LoVo (cell line): ENCODE measurements around the gene AGAP3.

ENCODE experiments used
- DNase-seq: peaks from one replicate; pipeline ENCODE4 v3.0.0-alpha.2; 2016; ENCODE audit warnings: low spot score

Gene AGAP3

DNA sequence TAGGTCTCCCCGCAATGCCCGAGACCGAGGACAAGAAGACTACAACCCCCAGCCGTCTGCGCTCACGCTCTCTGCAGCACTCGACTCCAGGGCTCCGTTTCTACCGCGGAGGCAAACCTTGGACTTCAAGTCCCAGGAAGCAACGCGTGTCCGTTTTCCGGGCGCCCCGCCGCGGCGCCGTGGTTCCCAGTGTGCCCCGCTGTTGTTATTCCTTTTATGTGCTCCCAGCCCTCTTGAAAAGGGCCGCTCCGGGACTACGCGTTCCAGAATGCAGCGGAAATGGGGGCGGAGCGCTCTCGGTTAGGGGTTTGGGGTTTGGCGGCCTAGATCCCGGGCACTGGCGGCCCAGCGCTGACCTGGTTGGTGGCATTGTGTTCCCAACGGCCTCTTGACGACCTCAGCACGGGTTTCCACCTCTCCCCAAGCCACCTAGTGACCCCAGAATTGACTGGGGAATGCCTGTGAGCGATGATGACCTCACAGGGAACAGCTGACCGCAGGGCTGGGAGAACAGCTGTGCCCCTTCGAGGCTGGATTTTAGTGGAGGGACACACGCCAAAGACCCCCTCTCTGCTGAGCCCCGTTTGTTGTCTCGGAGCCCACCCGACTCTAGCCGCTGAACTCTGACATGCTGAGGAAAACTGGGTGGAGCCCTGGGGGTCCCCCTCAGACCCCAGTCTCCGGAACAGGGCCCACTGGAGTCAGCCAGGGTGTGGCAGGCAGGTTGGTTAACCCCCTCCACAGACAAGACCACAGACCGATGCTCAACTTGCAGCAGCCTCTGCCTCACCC lies 28.1 kb upstream of the AGAP3 start:
- DNase-seq: peak; percentile 100

DNA sequence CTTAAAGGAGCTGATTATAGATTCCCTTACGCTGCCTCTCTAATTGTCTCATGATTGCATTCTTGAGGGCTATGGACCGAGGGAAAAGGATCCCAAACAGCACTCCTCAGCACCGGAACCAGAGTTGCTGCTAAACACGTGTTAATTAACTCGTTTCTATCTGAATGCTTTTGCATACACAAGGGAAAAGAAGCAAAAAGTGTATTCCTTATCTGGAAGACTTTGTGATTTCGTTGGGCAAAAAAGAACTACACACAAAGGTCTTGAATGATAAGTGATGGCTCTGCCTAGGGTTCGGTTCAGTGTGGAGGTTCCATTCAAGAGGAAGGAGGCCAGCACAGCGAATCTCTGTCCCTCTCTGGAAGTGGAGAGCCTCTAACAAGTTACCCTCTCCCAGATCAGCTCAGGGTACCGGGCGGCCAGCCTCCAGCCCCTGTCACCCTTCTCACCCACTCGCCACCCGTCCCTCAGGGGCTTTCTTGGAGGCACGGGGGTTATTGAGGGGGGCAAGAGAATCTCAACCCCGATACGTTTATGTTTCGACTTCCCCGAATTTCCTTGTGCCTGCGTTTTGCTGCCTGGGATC lies 27.4 kb upstream of the AGAP3 start:
- DNase-seq: no peak

DNA sequence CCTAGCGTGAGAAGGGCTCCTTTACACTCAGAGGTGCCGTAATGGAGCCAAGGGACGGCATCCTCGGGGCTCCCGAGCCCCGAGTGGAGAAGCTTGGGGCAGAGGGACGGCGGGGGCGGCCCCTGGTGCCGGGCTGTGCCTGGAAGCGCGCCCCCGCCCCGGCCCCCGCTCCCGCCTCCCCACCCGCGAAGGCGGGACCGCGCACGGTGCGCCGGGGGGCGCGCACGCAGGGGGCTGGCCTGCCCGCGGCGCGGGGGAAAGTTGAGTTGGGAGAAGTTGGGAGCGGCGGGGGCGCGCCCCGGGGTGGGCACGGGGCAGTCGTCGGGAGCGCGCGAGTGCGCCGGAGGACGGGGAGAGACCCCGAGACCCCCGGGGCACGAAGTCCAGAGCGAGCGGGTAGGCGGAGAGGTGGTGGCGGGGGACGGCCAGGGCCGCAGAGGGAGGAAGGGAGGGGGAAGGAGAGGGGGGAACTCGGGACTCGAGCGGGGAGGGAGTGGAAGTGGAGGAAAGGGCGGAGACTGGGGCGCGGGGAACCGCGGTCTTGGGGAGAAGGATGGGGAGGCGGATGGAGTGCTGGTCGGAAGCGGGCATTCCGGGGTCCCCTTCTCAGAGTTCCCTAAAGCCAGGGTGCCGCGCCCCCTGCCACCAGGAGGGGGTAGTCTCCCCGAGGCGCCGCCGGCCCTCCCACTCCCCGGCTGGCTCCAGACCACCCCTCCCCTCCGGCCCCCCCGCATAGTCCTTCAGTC lies 26.7 kb upstream of the AGAP3 start, which contains the start of gene SLC4A2:
SLC4A2 (plus strand) TSS at position 223 of the 746 bp plus-strand sequence. CDS start 2,399 bp downstream, outside the sequence.
- DNase-seq: peak; percentile 77

DNA sequence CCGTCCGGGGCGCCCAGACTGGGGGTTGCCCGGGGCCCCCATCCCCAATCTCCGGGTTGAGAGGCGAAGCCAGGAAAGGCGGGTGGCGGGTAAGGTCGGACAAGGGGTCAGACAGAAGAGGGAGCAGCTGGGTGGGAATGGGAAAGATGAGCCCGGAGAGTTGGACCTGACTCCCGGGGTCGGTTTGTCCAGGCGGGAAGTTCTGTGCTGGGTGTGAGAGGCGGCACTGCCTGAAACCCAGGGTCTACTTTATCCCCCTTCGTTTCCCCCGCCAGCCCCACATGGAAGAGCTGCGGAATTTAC lies 26.2 kb upstream of the AGAP3 start:
- no peak for DNase-seq

DNA sequence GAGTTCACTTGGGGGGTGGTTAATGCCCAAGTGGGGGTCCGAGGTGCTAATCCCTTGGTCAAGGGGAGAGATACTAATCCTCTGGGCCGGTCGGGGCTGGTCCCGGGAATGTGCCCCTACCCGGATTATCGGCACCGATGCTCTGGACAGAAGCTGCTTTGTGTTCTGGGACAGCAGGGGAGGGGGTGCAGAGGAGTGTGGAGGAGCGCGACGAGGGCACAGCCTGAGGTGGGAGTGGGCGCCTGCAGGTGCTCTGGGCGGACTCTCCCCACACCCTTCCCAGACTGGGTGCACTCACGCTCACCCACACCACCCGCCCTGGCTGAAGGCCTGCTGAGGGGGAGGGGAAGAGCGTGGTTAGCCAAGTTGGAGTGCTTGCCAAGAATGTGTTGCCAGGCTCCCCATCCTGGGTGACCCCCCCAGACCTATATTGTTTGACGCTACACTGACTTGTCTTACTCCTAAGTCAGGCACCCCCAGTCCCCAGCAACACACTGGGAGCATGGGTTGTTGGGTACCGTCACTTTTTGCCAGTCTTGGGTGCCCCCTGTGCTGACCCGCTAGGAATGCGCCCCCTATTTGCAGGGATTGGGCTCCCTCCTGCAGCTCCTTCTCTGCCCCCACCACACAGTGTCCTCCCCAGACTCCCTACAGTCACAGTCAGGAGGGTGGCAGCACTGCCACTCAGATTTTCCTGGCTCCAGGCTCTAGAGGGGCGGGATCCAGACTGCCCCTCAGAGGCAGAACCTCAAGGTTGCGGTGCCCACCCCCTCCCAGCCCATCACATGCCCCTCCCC lies 25.7 kb upstream of the AGAP3 start:
- no peak for DNase-seq

DNA sequence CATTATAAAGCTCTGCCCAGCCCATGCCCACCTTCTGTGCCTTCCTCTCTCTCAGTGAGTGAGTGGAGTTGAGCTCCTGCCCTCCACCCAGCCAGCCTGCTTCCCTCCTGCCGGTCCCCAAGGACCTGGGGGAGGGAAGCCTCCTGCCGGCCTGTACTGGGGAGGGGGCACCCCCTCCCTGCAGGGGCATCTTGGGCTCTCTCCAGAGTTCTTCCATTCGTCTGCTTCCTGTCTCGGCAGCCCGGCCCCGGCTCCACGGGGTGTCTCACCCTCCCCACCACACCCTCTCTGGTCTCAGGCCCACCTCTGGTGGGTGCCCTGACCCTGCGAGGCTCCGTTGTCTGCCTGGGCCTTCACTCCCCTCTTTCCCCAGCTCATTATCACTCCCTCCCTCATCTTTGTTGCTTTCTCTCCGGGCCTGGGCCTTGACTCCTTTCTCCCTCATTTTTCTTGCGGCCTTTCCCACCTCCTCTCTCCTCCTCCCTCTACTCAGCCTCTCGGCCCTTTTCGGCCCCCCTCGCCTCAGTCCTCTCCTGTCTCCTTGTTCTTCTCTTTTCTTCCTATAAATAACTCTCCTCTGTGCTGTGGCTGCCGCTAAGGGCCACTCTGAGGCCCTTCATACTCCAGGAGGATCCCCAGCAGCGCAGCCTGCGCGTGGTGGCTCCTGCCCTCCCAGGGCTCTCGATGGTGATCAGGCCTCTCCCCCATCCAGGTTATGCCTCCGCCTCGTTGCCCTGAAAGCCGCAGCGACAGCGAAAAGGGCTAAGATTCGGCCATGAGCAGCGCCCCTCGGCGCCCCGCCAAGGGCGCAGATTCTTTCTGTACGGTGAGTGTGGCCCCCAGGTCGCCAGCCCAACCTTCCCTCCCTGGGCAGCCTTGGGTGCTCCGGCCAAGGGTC lies 24.8 kb upstream of the AGAP3 start:
- no peak for DNase-seq

DNA sequence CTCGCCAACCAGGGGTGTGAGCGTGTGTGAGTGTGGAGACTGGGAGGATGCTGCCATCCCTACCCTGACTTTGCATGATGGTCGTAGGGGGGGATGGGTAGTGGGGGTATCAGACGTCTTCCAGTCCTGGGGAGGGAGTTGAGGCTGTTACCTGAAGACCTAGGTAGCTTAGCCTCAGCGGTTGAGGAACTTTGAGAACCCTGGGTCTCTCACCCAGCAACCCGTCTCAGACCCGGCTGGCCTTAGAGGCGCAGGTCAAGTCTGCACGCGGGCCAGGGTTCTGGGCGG lies 24.2 kb upstream of the AGAP3 start:
- no peak for DNase-seq

DNA sequence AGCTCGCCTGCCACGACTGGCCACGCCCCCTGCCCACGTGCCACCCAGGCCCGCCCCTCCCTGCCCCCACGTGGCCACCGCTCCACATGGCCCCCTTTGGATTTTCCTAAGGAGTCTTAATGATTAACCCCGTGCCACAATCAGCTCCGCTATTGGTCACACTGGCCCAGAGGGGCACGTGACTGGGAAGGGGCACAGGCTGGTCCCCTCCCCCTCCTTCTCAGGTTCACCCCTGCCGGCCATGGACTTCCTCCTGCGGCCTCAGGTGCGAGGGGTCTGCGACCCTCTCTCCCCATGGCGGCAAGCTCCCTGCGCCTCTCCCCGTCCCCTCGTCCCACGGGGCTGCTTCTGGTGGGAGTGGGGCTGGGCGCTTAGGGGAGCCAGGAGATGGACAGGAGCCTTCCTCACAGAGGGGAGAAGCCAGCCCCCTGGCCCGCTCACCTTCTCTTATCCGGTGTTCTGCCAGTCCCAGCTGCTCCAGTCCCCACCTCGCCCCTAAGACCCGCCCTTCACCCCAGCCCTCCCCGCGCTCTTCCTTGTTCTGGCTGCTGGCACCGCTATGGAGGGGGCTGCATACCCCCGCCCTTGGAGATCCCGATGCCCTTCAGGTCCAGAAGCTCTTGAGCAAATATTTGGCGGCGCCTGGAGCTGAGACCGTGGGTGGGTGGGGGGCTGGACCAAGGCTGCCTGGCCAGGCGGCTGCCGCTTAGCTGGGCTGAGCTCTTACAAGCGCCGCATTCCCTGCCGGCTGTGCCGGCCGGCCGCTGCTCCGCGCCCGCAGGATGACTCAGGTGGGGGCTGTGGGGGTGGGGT lies 23.7 kb upstream of the AGAP3 start:
- DNase-seq: no peak

DNA sequence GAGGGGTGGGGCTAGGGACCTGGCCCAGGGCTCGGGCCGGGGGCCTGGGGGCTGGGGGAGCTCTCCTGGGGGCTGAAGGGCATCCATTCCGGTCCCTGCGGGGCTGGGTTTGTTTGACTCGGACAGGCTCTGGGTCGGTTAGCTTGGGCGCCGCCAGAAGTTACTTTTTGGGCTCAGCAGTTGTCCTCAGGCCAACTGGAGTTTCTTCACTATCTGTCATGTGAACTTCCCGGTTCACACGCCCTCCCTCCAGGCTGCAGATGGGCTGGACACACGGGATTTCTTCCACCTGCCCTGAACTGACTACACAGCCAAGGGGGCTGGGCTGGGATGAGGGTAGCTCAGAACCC lies 23.1 kb upstream of the AGAP3 start:
- no peak for DNase-seq

DNA sequence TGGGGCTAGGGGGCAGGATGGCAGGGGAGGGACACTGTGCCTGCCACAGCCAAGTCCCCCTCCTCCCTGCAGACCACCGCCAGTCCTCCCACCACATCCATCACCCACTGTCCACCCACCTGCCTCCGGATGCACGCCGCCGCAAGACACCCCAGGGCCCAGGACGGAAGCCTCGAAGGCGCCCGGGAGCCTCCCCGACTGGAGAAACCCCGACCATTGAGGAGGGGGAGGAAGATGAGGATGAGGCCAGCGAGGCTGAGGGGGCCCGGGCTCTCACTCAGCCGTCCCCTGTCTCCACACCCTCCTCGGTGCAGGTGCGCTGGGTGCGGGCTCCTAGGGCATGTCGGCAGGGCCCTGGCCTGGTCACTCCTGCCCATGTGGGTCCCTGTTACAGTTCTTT lies 21.8 kb upstream of the AGAP3 start:
- DNase-seq: no peak

DNA sequence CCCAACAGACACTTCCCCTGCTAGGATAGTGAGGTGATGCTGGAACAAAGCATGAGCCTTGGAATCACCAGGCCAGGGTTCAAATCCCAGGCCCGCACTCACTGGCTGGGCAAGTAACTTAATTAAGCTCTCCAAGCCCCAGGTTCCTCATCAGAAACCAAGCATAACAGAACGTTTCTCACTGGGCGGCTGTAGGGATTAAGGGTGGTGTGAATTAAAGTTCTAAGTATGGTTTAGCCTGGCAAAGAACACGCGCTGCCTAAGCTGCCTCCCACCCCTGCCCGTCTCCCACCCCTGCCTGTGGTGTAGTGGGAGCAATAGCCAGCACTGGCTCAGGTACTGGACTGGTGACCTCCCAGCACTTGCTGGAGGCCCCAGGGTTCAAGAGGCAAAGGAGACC lies 21.3 kb upstream of the AGAP3 start:
- DNase-seq: no peak

DNA sequence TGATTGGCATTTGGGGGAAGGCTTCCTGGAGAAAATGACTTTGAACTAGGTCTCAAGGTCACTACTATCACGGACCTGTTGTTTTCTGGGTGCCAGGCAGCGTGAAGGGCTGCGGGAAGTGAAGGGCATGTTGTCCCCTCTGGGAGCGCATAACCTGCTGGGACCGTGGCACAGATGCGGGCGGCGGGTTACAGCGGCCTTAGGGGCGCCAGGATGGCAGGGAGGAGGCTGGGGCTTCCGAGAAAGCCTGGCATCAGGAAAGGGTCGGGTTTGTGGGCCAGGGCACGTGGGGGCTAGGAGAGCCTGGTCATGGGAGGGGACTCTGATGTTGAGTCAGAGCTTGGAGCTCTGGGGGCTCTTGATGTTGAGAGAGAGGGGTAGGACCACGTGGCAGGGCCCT lies 20.8 kb upstream of the AGAP3 start:
- no peak for DNase-seq

DNA sequence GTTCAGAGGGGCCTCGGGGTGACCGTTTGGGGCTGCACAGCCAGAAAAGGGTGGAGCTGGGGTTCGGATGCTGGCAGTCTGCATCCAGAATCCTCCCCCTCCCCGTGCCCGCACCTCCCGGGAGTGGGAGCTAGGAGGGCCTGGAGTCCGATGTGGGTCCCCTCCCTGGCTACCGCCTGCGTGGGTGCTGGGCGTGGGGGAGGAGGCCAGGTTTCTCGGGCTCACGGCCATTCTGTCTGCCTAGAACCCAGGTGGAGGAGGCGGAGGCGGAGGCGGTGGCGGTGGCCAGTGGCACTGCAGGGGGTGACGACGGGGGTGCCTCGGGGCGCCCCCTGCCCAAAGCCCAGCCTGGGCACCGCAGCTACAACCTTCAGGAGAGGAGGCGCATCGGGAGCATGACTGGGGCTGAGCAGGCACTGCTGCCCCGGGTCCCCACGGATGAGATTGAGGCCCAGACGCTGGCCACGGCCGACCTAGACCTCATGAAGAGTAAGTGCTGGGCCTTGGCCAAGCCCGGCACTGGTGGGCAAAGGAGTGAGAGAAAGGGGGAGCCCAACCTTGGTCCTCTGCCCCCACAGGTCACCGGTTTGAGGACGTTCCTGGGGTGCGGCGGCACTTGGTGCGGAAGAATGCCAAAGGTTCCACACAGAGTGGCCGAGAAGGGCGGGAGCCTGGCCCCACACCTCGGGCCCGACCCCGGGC lies 19.9 kb upstream of the AGAP3 start:
- DNase-seq: no peak

DNA sequence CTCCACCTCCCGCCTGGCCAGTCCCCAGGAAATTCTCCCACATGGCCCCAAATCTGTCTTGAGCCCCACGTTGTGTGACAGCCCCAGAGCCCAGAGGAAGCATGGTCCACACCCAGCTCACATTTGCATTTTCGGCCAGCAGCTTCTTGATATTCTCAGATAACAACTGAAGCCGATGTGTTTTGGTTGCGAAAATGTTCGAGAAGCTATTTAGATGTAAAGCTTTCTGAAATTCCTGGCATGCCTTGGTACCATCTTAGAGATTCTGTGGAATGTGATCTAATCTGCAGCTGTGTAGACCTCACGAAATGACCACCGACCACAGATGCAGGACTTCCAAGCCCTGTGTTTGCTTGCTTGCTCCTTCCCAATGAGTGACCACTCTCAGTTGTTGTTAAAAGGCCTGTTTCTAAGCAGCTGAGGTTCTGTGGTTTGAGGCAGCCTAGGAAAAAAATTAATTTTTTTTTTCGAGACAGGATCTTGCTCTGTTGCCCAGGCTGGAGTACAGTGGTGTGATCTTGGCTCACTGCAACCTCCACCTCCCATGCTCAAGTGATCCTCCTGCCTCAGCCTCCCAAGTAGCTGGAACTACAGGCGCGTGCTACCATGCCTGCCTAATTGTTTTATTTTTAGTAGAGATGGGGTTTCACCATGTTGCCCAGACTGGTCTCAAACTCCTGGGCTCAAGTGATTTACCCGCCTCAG lies 18.1 kb upstream of the AGAP3 start:
- no peak for DNase-seq

DNA sequence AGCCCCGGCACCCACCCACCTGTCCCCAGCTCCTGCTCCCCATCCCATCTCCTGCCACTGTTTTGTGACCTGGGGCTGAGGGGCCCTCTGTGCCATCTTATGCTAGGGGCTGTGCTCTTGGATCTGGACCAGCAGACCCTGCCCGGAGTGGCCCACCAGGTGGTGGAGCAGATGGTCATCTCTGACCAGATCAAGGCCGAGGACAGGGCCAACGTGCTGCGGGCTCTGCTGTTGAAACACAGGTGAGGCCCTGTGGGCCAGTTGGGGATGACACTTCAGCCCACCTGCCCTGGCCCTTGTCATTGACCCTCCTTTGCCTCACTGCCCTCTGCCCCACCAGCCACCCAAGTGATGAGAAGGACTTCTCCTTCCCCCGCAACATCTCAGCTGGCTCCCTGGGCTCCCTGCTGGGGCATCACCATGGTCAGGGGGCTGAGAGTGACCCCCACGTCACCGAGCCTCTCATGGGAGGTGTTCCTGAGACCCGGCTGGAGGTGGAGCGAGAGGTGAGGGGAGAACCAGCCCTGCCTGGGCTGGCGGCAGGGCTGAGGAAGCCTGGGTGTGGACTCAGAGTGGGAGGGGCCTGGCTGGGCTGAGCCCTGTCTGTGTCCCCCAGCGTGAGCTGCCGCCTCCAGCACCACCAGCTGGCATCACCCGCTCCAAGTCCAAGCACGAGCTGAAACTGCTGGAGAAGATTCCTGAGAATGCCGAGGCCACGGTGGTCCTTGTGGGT lies 16.3 kb upstream of the AGAP3 start:
- no peak for DNase-seq

DNA sequence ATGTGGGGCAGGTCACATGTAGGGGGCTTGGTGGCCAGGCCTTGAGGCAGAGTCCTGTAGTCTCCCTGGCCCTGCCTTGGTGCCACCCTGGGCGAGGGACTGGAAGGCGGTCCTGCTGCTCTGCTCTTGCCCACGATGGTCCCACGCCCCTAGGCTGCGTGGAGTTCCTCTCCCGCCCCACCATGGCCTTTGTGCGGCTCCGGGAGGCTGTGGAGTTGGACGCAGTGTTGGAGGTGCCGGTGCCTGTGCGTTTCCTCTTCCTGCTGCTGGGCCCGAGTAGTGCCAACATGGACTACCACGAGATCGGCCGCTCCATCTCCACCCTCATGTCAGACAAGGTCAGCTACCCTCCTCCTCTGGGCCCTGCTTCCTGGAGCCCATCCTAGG lies 15.7 kb upstream of the AGAP3 start:
- DNase-seq: no peak

DNA sequence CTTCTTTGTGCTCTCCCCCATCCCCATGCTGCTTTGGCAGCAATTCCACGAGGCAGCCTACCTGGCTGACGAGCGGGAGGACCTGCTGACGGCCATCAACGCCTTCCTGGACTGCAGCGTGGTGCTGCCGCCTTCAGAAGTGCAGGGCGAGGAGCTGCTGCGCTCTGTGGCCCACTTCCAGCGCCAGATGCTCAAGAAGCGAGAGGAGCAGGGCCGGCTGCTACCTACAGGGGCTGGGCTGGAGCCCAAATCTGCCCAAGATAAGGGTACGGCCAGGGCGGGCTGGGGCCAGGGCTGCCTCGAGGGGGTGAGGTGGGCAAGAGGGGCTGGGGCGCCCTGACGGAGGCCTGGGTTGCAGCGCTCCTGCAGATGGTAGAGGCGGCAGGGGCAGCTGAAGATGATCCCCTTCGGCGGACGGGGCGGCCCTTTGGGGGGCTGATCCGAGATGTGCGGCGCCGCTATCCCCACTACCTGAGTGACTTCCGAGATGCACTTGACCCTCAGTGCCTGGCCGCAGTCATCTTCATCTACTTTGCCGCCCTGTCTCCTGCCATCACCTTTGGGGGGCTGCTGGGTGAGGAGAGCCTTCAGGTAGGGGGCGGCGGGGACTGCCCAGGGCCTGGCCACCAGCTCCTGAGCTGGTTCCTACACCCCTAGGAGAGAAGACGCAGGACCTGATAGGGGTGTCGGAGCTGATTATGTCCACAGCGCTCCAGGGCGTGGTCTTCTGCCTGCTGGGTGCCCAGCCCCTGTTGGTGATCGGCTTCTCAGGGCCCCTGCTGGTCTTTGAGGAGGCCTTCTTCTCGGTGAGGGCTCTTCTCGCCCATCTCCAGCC lies 15.0 kb upstream of the AGAP3 start:
- DNase-seq: no peak

DNA sequence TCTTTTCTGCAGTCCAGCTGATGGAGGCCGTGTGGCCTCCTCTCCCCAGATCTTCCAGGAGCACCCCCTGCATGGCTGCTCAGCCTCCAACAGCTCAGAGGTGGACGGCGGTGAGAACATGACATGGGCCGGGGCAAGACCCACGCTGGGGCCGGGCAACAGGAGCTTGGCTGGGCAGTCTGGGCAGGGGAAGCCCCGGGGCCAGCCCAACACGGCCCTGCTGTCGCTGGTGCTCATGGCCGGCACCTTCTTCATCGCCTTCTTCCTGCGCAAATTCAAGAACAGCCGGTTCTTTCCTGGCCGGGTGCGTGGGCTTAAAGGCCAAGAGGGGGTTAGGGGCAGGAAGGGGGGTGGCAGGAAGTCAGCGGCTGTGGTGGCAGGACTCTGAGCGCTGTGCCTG lies 12.3 kb upstream of the AGAP3 start:
- DNase-seq: no peak
